ENCODE measurements around the gene FAIM. TPM values are rescaled to one million over a fixed set of nuclear protein-coding genes. Genes with fewer than 3 reads are reported as not detected.

Gene FAIM
- total RNA-seq, 1 experiment from 2014 or later: 29.2 TPM

GRCh38 chr3:138638641-138639040 is 30.1 kb downstream of the FAIM start:
- H3K4me3 ChIP-seq (ENCODE audit: low read length): no peak overlapping the region
- no peak overlapping the region for H3K9ac ChIP-seq (ENCODE audit: low read length)
- no peaks in the 10 kb centered on the region for H4K20me1 ChIP-seq (ENCODE audit: low read length)
- no peaks in the 10 kb centered on the region for H3K36me3 ChIP-seq (ENCODE audit: low read depth, low read length)
- H3K4me1 ChIP-seq (ENCODE audit: insufficient read depth, low read length): no peaks in the 10 kb centered on the region
- POLR2A ChIA-PET (ENCODE audit: unreplicated experiment): no interaction called here
- no peak overlapping the region for H3K4me2 ChIP-seq (ENCODE audit: low read length)
- CTCF ChIA-PET: no interaction called here
- no peaks in the 10 kb centered on the region for H3K27me3 ChIP-seq (ENCODE audit: low read length)
- TF ChIP-seq EZH2 (IDR thresholded peaks at IDR 0.05; ENCODE audit: low read length, unreplicated experiment) (no peak), EZH2phosphoT487 (IDR thresholded peaks at IDR 0.05; ENCODE audit: borderline replicate concordance, low read length) (no peak)
- TF ChIP-seq, protein P1, sequence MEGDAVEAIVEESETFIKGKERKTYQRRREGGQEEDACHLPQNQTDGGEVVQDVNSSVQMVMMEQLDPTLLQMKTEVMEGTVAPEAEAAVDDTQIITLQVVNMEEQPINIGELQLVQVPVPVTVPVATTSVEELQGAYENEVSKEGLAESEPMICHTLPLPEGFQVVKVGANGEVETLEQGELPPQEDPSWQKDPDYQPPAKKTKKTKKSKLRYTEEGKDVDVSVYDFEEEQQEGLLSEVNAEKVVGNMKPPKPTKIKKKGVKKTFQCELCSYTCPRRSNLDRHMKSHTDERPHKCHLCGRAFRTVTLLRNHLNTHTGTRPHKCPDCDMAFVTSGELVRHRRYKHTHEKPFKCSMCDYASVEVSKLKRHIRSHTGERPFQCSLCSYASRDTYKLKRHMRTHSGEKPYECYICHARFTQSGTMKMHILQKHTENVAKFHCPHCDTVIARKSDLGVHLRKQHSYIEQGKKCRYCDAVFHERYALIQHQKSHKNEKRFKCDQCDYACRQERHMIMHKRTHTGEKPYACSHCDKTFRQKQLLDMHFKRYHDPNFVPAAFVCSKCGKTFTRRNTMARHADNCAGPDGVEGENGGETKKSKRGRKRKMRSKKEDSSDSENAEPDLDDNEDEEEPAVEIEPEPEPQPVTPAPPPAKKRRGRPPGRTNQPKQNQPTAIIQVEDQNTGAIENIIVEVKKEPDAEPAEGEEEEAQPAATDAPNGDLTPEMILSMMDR (conservative IDR thresholded peaks at IDR 0.05; ENCODE audit: low read depth, low read length): no peak
- no peaks in the 10 kb centered on the region for H3K9me3 ChIP-seq (ENCODE audit: low read length)
- H2AFZ ChIP-seq (ENCODE audit: low read length): no peak overlapping the region
- no peak overlapping the region for H3K27ac ChIP-seq (ENCODE audit: low read length)
- H3F3A ChIP-seq (ENCODE audit: low read length, unreplicated experiment): no peaks in the 10 kb centered on the region
- no peaks in the 10 kb centered on the region for H3K79me2 ChIP-seq (ENCODE audit: low read length)
- ATAC-seq (no peak), DNase-seq (no peak)
- no TSS peak for BruUV-seq (replicated peaks)
- intact Hi-C loops (cut with micrococcal nuclease): no loop called here
- H3K9me2 ChIP-seq (replicated peaks; ENCODE audit: low read length): no peaks in the 10 kb centered on the region

DNA sequence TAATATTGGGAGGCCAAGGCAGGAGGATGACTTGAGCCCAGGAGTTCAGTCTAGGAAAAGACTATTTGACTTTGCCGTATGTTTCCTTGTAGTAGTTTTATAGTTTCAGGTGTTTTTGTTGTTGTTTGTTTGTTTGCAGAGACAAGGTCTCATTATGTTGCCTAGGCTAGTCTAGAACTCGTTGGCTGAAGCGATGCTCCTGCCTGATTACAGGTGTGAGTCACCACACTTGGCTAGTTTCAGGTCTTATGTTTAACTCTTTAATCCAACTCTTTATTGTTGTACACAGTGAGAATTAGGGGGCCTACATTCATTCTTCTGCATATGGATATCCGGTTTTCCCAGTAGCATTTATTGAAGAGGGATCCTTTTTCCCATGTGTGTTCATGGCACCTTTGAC is 32.0 kb downstream of the FAIM start:
- Histone ChIP-seq H3F3A (ENCODE audit: low read length, unreplicated experiment) (no peaks in the 10 kb centered on the region), H3K79me2 (ENCODE audit: low read length) (no peaks in the 10 kb centered on the region), H3K4me1 (ENCODE audit: insufficient read depth, low read length) (no peaks in the 10 kb centered on the region), H4K20me1 (ENCODE audit: low read length) (no peaks in the 10 kb centered on the region), H3K9me3 (ENCODE audit: low read length) (no peaks in the 10 kb centered on the region), H3K9ac (ENCODE audit: low read length) (no peak overlapping the region), H3K36me3 (ENCODE audit: low read depth, low read length) (no peaks in the 10 kb centered on the region), H3K9me2 (replicated peaks; ENCODE audit: low read length) (no peaks in the 10 kb centered on the region), H3K4me2 (ENCODE audit: low read length) (no peak overlapping the region), H3K27ac (ENCODE audit: low read length) (no peak overlapping the region), H3K4me3 (ENCODE audit: low read length) (no peak overlapping the region), H2AFZ (ENCODE audit: low read length) (no peak overlapping the region), H3K27me3 (ENCODE audit: low read length) (no peaks in the 10 kb centered on the region)
- DNase-seq: peak; percentile 16
- ChIA-PET CTCF (no interaction called here), POLR2A (ENCODE audit: unreplicated experiment) (no interaction called here)
- BruUV-seq (replicated peaks): no TSS peak
- no peak for ATAC-seq
- TF ChIP-seq, protein P1 (conservative IDR thresholded peaks at IDR 0.05; ENCODE audit: low read depth, low read length): no peak
- TF ChIP-seq EZH2 (IDR thresholded peaks at IDR 0.05; ENCODE audit: low read length, unreplicated experiment) (no peak), EZH2phosphoT487 (IDR thresholded peaks at IDR 0.05; ENCODE audit: borderline replicate concordance, low read length) (no peak)
- intact Hi-C loops (cut with micrococcal nuclease): no loop called here

DNA sequence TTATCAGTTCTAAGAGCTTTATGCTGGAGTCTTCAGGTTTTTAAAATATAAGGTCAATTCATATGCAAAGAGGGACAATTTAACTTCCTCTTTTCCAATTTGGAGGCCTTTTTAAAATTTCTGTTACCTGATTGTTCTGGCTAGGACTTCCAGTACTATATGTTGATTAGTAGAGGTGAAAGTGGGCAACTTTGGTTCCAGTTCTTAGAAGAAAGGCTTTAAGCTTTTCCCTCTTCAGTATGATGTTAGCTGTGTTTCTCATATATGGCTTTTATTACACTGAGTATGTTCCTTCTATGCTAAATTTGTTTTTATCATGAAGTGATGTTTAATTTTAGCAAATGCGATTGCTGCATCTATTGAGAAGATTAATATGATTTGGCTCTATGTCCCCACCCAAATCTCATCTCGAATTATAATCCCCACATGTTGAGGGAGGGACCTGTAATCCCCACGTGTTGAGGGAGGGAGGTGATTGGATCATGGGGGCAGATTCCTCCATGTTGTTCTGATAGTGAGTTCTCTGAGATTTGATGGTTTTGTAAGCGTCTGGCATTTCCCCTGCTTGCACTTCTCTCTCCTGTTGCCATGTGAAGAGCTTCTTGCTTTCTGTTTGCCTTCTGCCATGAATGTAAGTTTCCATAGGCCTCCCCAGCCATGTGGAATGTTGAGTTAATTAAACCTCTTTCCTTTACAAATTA is 33.8 kb downstream of the FAIM start:
- Histone ChIP-seq H2AFZ (ENCODE audit: low read length) (no peak overlapping the region), H3K79me2 (ENCODE audit: low read length) (no peaks in the 10 kb centered on the region), H3K27ac (ENCODE audit: low read length) (no peak overlapping the region), H3K4me3 (ENCODE audit: low read length) (no peak overlapping the region), H3K9ac (ENCODE audit: low read length) (no peak overlapping the region), H3K9me3 (ENCODE audit: low read length) (no peaks in the 10 kb centered on the region), H3K4me2 (ENCODE audit: low read length) (no peak overlapping the region), H3F3A (ENCODE audit: low read length, unreplicated experiment) (no peaks in the 10 kb centered on the region), H3K4me1 (ENCODE audit: insufficient read depth, low read length) (no peaks in the 10 kb centered on the region), H3K9me2 (replicated peaks; ENCODE audit: low read length) (no peaks in the 10 kb centered on the region), H3K36me3 (ENCODE audit: low read depth, low read length) (no peaks in the 10 kb centered on the region), H3K27me3 (ENCODE audit: low read length) (no peaks in the 10 kb centered on the region), H4K20me1 (ENCODE audit: low read length) (no peaks in the 10 kb centered on the region)
- DNase-seq (no peak), ATAC-seq (no peak)
- ChIA-PET POLR2A (ENCODE audit: unreplicated experiment) (no interaction called here), CTCF (no interaction called here)
- BruUV-seq (replicated peaks): no TSS peak
- intact Hi-C loops (cut with micrococcal nuclease): no loop called here
- TF ChIP-seq, protein P1 (conservative IDR thresholded peaks at IDR 0.05; ENCODE audit: low read depth, low read length): no peak
- TF ChIP-seq EZH2 (IDR thresholded peaks at IDR 0.05; ENCODE audit: low read length, unreplicated experiment) (no peak), EZH2phosphoT487 (IDR thresholded peaks at IDR 0.05; ENCODE audit: borderline replicate concordance, low read length) (no peak)
